ENCODE results near the gene NT5M. TPM values are rescaled to one million over a fixed set of nuclear protein-coding genes. Genes with fewer than 3 reads are reported as not detected.

NT5M gene
- total and polyA plus RNA-seq, 9 of the 15 experiments (the other 6 are each of a cell fraction or from before 2014, with no cell fraction given), result 0.24 to 10.1 (median 3.4) TPM

GRCh38 chr17:17341452-17341851 lies 38.3 kb downstream of the NT5M start:
- ChIA-PET POLR2A (no interaction called here), CTCF (ENCODE audit: low intra/inter-chr PET ratio) (no interaction called here)
- no TSS peak for BruUV-seq (replicated peaks)
- H3K4me2 ChIP-seq (ENCODE audit: insufficient read depth, low read length), result no peak overlapping the region
- H3K4me3 ChIP-seq, result no peak overlapping the region
- no peaks in the 10 kb centered on the region for H3K79me2 ChIP-seq (ENCODE audit: control insufficient read depth, insufficient read depth, low read length)
- FAIRE-seq, result no peak
- in situ Hi-C loops (cut with MboI) (no loop called here), intact Hi-C loops (cut with micrococcal nuclease) (no loop called here)
- no peak for ATAC-seq
- H2AFZ ChIP-seq (ENCODE audit: low read depth, low read length), result no peak overlapping the region
- H3K27ac ChIP-seq (ENCODE audit: extremely low read depth, low read depth, low read length), result no peak overlapping the region
- H3K9ac ChIP-seq (ENCODE audit: insufficient read depth in 1 of 2, low read depth in 2 of 2, low read length in 2 of 2), result no peak overlapping the region
- TF ChIP-seq ZNF23 (CRISPR knock-in tag; IDR thresholded peaks at IDR 0.05) (no peak), ZBTB43 (CRISPR knock-in tag; IDR thresholded peaks at IDR 0.05) (no peak), SIX5 (IDR thresholded peaks at IDR 0.05; ENCODE audit: borderline replicate concordance in 1 of 2, insufficient read depth in 1 of 2, low read depth in 1 of 2, low read length in 2 of 2) (no peak), PHF21A (IDR thresholded peaks at IDR 0.05; ENCODE audit: borderline replicate concordance, low read depth) (no peak), WHSC1 (IDR thresholded peaks at IDR 0.05; ENCODE audit: low read length) (no peak)
- no peaks in the 10 kb centered on the region for H3K9me3 ChIP-seq (replicated peaks; ENCODE audit: control insufficient read depth, insufficient read depth, low read depth, low read length)
- no peaks in the 10 kb centered on the region for H4K20me1 ChIP-seq (replicated peaks; ENCODE audit: control insufficient read depth, insufficient read depth, low read length)
- no peak for DNase-seq (ENCODE audit: extremely low read depth in 1 of 4, low spot score in 3 of 4)
- no peaks in the 10 kb centered on the region for H3K36me3 ChIP-seq (ENCODE audit: control insufficient read depth, insufficient read depth, low read length)
- peaks cover 0 to 6% of the 10 kb centered on the region in 2 experiments; a peak in 2 of 5 replicates for H3K4me1 ChIP-seq (replicated peaks in 1 of 2; ENCODE audit: control insufficient read depth in 2 of 2, insufficient read depth in 2 of 2, low read length in 2 of 2)
- no peaks in the 10 kb centered on the region for H3K27me3 ChIP-seq (ENCODE audit: control insufficient read depth in 2 of 2, insufficient read depth in 2 of 2, low read length in 2 of 2)
- H3K9me1 ChIP-seq (ENCODE audit: control insufficient read depth, insufficient read depth, low read length), result peaks cover 2% of the 10 kb centered on the region
- 64% methylated on average over 7 of the region's 7 CpGs for WGBS (ENCODE audit: insufficient coverage, low coverage, missing lambda C conversion rate)

All from K562 (cell line).